IPS-18c (cell line): ENCODE measurements around the gene ZNF341.

Source experiments
- H3K4me3 ChIP-seq: 2 replicates; pipeline ENCODE4 v1.7.0; 2013; ENCODE audit warnings: low read depth, mild to moderate bottlenecking, low read length, moderate library complexity; ENCODE audit not compliant: insufficient read depth
- H3K9me3 ChIP-seq: one replicate; pipeline ENCODE4 v1.6.1; 2013; ENCODE audit warnings: mild to moderate bottlenecking, low read length, moderate library complexity; ENCODE audit not compliant: control insufficient read depth, insufficient read depth

The ZNF341 gene

DNA sequence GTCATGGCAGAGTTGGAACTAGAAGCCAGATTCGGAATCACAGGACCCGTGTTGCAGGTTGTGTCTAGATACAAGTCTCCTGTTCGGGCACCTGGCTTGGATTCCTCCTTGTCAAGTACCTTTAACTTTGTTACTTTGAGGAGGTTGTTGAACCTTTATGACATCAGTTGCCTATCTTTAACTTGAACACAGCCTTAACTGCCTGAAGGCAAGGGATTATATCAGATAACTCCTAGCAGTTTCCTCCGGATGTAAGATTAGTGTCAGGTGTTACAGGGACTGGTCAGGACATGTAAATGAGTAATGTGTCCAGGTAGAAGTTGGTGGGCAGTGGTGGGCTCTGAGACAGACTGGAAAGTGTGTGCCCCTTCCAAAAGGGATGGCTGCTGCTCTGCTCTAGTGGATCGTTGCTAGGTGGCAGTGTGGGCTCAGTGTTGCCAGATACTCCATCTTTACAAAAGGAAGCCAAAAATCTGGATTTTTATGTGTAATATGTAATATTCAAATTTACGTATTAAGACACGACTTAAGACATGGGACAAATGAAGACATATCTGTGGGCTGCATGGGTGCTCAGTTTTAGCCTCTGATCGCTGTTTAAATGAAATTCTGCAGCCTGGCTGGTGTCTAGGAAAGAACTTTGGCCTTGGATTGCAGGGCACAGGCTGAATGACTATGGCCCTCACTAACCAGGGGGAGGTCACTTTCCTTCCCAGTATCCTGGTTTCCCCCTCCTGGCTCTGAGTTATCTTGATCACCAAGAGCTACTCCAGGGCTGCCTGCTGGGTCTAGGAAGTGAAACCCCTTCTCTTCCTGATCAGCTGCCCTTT is 106.5 kb downstream of the ZNF341 start:
- H3K9me3 ChIP-seq = no peaks in the 10 kb centered on the region
- H3K4me3 ChIP-seq = no peak overlapping the region

DNA sequence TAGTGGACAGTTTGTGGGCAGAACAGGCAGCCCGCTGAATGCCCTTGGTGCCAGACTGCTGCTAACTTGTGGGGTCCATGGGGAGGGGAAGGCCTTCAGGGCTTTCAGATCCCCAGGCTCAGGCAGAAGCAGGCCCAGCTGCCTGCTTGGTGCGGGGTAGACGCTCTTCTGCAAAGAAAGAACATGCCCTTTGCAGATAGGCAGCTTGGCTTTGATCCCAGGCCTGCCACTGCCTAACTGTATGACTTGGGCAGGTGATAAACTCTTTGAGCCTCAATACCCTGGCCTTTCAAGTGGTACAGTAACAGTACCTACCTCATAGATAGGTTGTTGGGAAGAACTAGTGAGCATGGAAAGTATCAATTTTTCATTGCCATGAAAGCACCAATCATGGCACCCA is 107.8 kb downstream of the ZNF341 start:
- Histone ChIP-seq H3K9me3 (no peaks in the 10 kb centered on the region), H3K4me3 (no peak overlapping the region)

DNA sequence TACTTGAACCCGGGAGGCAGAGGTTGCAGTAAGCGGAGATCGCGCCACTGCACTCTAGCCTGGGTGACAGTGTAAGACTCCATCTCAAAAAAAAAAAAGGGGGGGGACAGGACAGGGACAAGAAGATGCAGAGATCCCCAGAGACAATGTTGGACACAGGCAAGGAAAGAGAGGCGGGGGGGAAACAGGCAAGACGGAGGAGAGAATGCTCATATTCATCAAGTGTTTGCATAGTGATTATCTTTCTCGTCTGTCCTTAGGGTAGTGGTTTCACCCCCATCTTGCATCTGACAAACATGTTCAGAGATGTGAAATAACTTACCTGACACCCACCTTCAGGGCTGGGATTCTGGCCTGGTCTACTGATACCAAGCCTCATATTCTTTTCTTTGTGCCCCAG is 108.4 kb downstream of the ZNF341 start:
- no peak overlapping the region for H3K4me3 ChIP-seq
- no peaks in the 10 kb centered on the region for H3K9me3 ChIP-seq

DNA sequence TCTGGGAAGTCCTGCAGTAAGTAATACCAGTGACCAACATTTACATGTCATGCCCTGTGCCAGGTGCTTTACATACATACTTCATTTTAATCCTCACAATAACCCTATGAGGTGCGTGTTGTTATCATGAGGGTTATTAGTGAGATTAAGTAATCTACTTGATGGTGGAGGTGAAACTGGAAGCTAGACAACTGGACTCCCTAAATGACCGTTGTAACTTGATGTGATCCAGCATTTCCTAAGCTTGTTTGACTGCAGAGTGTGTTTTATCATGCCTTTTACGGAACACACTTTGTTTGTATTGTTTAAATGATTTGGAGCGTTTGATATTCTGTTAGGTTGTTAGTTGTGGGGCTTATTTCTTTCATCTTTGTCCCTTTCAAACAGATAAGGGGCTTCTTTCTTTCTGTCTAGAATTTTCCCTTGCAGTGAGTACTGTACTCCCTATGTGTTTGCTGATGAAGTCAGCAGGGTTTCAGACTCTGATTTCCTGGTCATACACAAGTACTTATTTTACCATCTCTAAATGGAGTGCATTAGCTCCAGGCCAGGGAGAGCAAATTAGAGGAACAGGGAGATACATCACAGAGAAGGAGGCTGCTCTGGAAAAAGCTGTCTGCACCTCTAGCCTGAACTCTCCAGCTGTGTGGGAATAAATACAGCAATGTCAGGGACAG is 109.1 kb downstream of the ZNF341 start:
- H3K9me3 ChIP-seq = no peaks in the 10 kb centered on the region
- no peak overlapping the region for H3K4me3 ChIP-seq

- Histone ChIP-seq H3K9me3 (no peaks in the 10 kb centered on the region), H3K4me3 (no peak overlapping the region)
These were observed 109.6 kb downstream of the ZNF341 start for GRCh38 chr20:33841436-33841799.
